Fibroblast of peridontal ligament (primary cell): ENCODE measurements around the gene PIM1.
"Not testable (repeated sequence)": the region's sequence is repeated elsewhere in the genome, so short reads cannot be mapped to it uniquely, and the experiment has no call there.

ENCODE experiments used
- DNase-seq: peaks from one replicate; pipeline ENCODE4 v3.0.0-alpha.2; 2010; ENCODE audit errors: extremely low read depth

Gene PIM1

GRCh38 chr6:37171201-37171969, 1.4 kb downstream of the PIM1 start:
- peak; percentile 56 for DNase-seq

- peak; percentile 96 for DNase-seq
Observed at GRCh38 chr6:37171970-37172812, 2.2 kb downstream of the PIM1 start.

GRCh38 chr6:37172912-37173492, 3.0 kb downstream of the PIM1 start:
- DNase-seq = no peak

GRCh38 chr6:37173493-37174195, 3.7 kb downstream of the PIM1 start:
- no peak for DNase-seq

GRCh38 chr6:37174196-37174514, 4.2 kb downstream of the PIM1 start:
- no peak for DNase-seq

- no peak for DNase-seq
Observed at GRCh38 chr6:37174515-37175331, 4.8 kb downstream of the PIM1 start.

- peak; percentile 28 for DNase-seq
Observed at GRCh38 chr6:37175332-37176267, 5.6 kb downstream of the PIM1 start.

GRCh38 chr6:37176268-37177076, 6.5 kb downstream of the PIM1 start:
- DNase-seq = no peak

- DNase-seq = no peak
Observed at GRCh38 chr6:37177077-37177934, 7.4 kb downstream of the PIM1 start.

GRCh38 chr6:37177935-37178517, 8.1 kb downstream of the PIM1 start:
- DNase-seq = no peak

GRCh38 chr6:37180075-37180474, 10.1 kb downstream of the PIM1 start:
- DNase-seq = no peak

- DNase-seq = not testable (repeated sequence)
Observed at GRCh38 chr6:37180610-37181009, 10.7 kb downstream of the PIM1 start.

GRCh38 chr6:37182736-37183590, 13.0 kb downstream of the PIM1 start:
- DNase-seq = no peak

- not testable (repeated sequence) for DNase-seq
Observed at GRCh38 chr6:37185949-37186720, 16.2 kb downstream of the PIM1 start.

GRCh38 chr6:37187321-37188022, 17.5 kb downstream of the PIM1 start:
- no peak for DNase-seq
